PFSK-1 (cell line): ENCODE results near the gene ALDH9A1.

ENCODE experiments used
- FOXP2 ChIP-seq: optimal IDR thresholded peaks from 2 replicates; pipeline ENCODE3; 2011; ENCODE audit warnings: borderline replicate concordance, control low read depth, inconsistent platforms; ENCODE audit not compliant: insufficient read depth; ENCODE audit errors: extremely low read length, extremely low read depth
- POLR2AphosphoS5 ChIP-seq: IDR thresholded peaks from 2 replicates; pipeline ENCODE4 v1.6.1; 2012; ENCODE audit warnings: low read depth, mild to moderate bottlenecking, control low read depth, low read length, moderate library complexity
- REST ChIP-seq, 2 experiments: IDR thresholded peaks; 2 replicates each; pipeline versions ENCODE4 v1.6.1 to v1.8.0; 2011 to 2012; ENCODE audit warnings: low read depth in 2 of 2, low read length in 2 of 2, control low read depth in 1 of 2, inconsistent platforms in 1 of 2, mild to moderate bottlenecking in 1 of 2, moderate library complexity in 1 of 2; ENCODE audit not compliant: insufficient read depth in 1 of 2
- SIN3A ChIP-seq: IDR thresholded peaks from 2 replicates; pipeline ENCODE4 v1.6.1; 2012; ENCODE audit warnings: mild to moderate bottlenecking, low read length, moderate library complexity, borderline replicate concordance; ENCODE audit not compliant: insufficient read depth
- TAF1 ChIP-seq: IDR thresholded peaks from 2 replicates; pipeline ENCODE4 v1.6.1; 2012; ENCODE audit warnings: low read length, control low read depth, borderline replicate concordance; ENCODE audit not compliant: insufficient read depth

Gene ALDH9A1

GRCh38 chr1:165644064-165644735 lies 54.2 kb downstream of the ALDH9A1 start:
- TF ChIP-seq FOXP2 (no peak), REST (IDR thresholded peaks at IDR 0.05; ENCODE audit: insufficient read depth in 1 of 2, low read depth in 2 of 2, low read length in 2 of 2) (no peak), POLR2AphosphoS5 (no peak), SIN3A (no peak), TAF1 (no peak)

- no peak for TF ChIP-seq TAF1
- TF ChIP-seq REST (IDR thresholded peaks at IDR 0.05; ENCODE audit: insufficient read depth in 1 of 2, low read depth in 2 of 2, low read length in 2 of 2): no peak
- no peak for TF ChIP-seq POLR2AphosphoS5
- no peak for TF ChIP-seq FOXP2
- no peak for TF ChIP-seq SIN3A
Measured at GRCh38 chr1:165641231-165641987, 57.0 kb downstream of the ALDH9A1 start.

- TF ChIP-seq SIN3A (no peak), POLR2AphosphoS5 (no peak), TAF1 (no peak), REST (IDR thresholded peaks at IDR 0.05; ENCODE audit: insufficient read depth in 1 of 2, low read depth in 2 of 2, low read length in 2 of 2) (no peak), FOXP2 (no peak)
Measured at GRCh38 chr1:165639821-165640623, 58.3 kb downstream of the ALDH9A1 start.

- TF ChIP-seq REST (IDR thresholded peaks at IDR 0.05; ENCODE audit: insufficient read depth in 1 of 2, low read depth in 2 of 2, low read length in 2 of 2): no peak
- no peak for TF ChIP-seq SIN3A
- TF ChIP-seq TAF1: no peak
Measured at GRCh38 chr1:165637427-165637826, 60.9 kb downstream of the ALDH9A1 start.
